KMS-11 (cell line): ENCODE results near the gene C12orf56.
A peak's percentile ranks its signal among the peaks of the same experiment; 100 is the strongest.

Experiments
- H2AFZ ChIP-seq: fragments of 200-600 bp; sonication (generic); 2 replicates; pipeline ENCODE4 v1.6.1; 2016; ENCODE audit warnings: antibody characterized with exemption, mixed run types, low read depth
- H3K27ac ChIP-seq: fragments of 200-600 bp; sonication (generic); 2 replicates; pipeline ENCODE4 v1.6.1; 2016; ENCODE audit warnings: mild to moderate bottlenecking, mixed run types
- H3K27me3 ChIP-seq: fragments of 200-600 bp; sonication (generic); 2 replicates; pipeline ENCODE4 v1.6.1; 2017; ENCODE audit warnings: mild to moderate bottlenecking, low read depth, mixed run types, moderate library complexity; ENCODE audit not compliant: insufficient read depth
- H3K36me3 ChIP-seq: fragments of 200-600 bp; sonication (generic); 2 replicates; pipeline ENCODE4 v1.6.1; 2017; ENCODE audit warnings: mild to moderate bottlenecking, mixed run types; ENCODE audit not compliant: insufficient read depth
- H3K4me1 ChIP-seq: fragments of 200-600 bp; sonication (generic); 2 replicates; pipeline ENCODE4 v1.6.1; 2016; ENCODE audit warnings: mild to moderate bottlenecking, low read depth, mixed run types; ENCODE audit not compliant: poor library complexity, severe bottlenecking
- H3K4me2 ChIP-seq: fragments of 200-600 bp; sonication (generic); 2 replicates; pipeline ENCODE4 v1.7.0; 2016; ENCODE audit warnings: mild to moderate bottlenecking, mixed run types
- H3K4me3 ChIP-seq: fragments of 200-600 bp; sonication (generic); IDR thresholded peaks from 2 replicates; pipeline ENCODE4 v1.6.1; 2017; ENCODE audit warnings: low read depth, low read length, mixed read lengths; ENCODE audit not compliant: insufficient read depth
- H3K79me2 ChIP-seq: fragments of 200-600 bp; sonication (generic); 2 replicates; pipeline ENCODE4 v1.6.1; 2016; ENCODE audit warnings: low read depth, mixed run types; ENCODE audit not compliant: insufficient read depth
- H3K9ac ChIP-seq: fragments of 200-600 bp; sonication (generic); 2 replicates; pipeline ENCODE4 v1.6.1; 2016; ENCODE audit warnings: mild to moderate bottlenecking, mixed run types
- H4K20me1 ChIP-seq: fragments of 200-600 bp; sonication (generic); 2 replicates; pipeline ENCODE4 v1.6.1; 2016; ENCODE audit warnings: mild to moderate bottlenecking, mixed run types; ENCODE audit not compliant: insufficient read depth
- CTCF ChIP-seq: fragments of 200-600 bp; sonication (generic); conservative IDR thresholded peaks from 2 replicates; pipeline ENCODE4 v1.6.1; 2017; ENCODE audit warnings: low read depth, mild to moderate bottlenecking, antibody characterized with exemption, low read length, moderate library complexity, mixed read lengths

The C12orf56 gene

GRCh38 chr12:64284256-64284655, 106.3 kb downstream of the C12orf56 start:
- no peak overlapping the region for H3K27ac ChIP-seq
- H3K36me3 ChIP-seq = no peaks in the 10 kb centered on the region
- no peak overlapping the region for H3K9ac ChIP-seq
- H3K4me1 ChIP-seq = no peaks in the 10 kb centered on the region
- no peaks in the 10 kb centered on the region for H4K20me1 ChIP-seq
- no peak for TF ChIP-seq CTCF
- H2AFZ ChIP-seq = no peak overlapping the region
- H3K79me2 ChIP-seq = no peaks in the 10 kb centered on the region
- no peak overlapping the region for H3K4me2 ChIP-seq
- no peaks in the 10 kb centered on the region for H3K27me3 ChIP-seq
- no peak overlapping the region for H3K4me3 ChIP-seq

GRCh38 chr12:64278421-64278820, 112.1 kb downstream of the C12orf56 start:
- no peak for TF ChIP-seq CTCF
- no peak overlapping the region for H3K9ac ChIP-seq
- H3K4me1 ChIP-seq = no peaks in the 10 kb centered on the region
- no peaks in the 10 kb centered on the region for H3K27me3 ChIP-seq
- H3K4me3 ChIP-seq = no peak overlapping the region
- H3K4me2 ChIP-seq = no peak overlapping the region
- no peaks in the 10 kb centered on the region for H3K36me3 ChIP-seq
- no peak overlapping the region for H3K27ac ChIP-seq
- H3K79me2 ChIP-seq = no peaks in the 10 kb centered on the region
- no peak overlapping the region for H2AFZ ChIP-seq
- H4K20me1 ChIP-seq = no peaks in the 10 kb centered on the region

- no peak overlapping the region for H2AFZ ChIP-seq
These were observed 116.8 kb downstream of the C12orf56 start for GRCh38 chr12:64273527-64274403.

GRCh38 chr12:64270411-64270810, 120.1 kb downstream of the C12orf56 start:
- no peak for TF ChIP-seq CTCF
- peaks cover 5% of the 10 kb centered on the region for H3K4me1 ChIP-seq
- no peak overlapping the region for H3K27ac ChIP-seq
- no peaks in the 10 kb centered on the region for H3K79me2 ChIP-seq
- H2AFZ ChIP-seq = no peak overlapping the region
- no peaks in the 10 kb centered on the region for H3K27me3 ChIP-seq
- no peaks in the 10 kb centered on the region for H3K36me3 ChIP-seq
- H3K9ac ChIP-seq = no peak overlapping the region
- no peak overlapping the region for H3K4me2 ChIP-seq
- no peaks in the 10 kb centered on the region for H4K20me1 ChIP-seq
- H3K4me3 ChIP-seq = no peak overlapping the region

More at GRCh38 chr12:64273527-64274403, 116.8 kb downstream of the C12orf56 start:
- Histone ChIP-seq H3K27ac (no peak overlapping the region), H3K27me3 (no peaks in the 10 kb centered on the region), H3K4me2 (no peak overlapping the region), H3K79me2 (no peaks in the 10 kb centered on the region), H3K36me3 (no peaks in the 10 kb centered on the region), H3K4me3 (no peak overlapping the region), H3K9ac (no peak overlapping the region), H3K4me1 (no peaks in the 10 kb centered on the region), H4K20me1 (no peaks in the 10 kb centered on the region)
- TF ChIP-seq CTCF = 0 out of 2 replicates have a peak, but pooled peaks have one; percentile 31
